Measurements from ENCODE around the gene SLC44A1.
A peak's percentile ranks its signal among the peaks of the same experiment; 100 is the strongest.

Gene SLC44A1

GRCh38 chr9:105338308-105338707 lies 93.9 kb downstream of the SLC44A1 start:
- no peak overlapping the region for H3K4me3 ChIP-seq (ENCODE audit: control insufficient read depth, low read depth, low read length)
- no peak for TF ChIP-seq CTCF (IDR thresholded peaks at IDR 0.05; ENCODE audit: control insufficient read depth, insufficient read depth, low read depth, low read length, missing control alignments)
- DNase-seq (ENCODE audit: low read depth) = no peak

GRCh38 chr9:105339849-105340248 lies 95.4 kb downstream of the SLC44A1 start:
- no peak overlapping the region for H3K4me3 ChIP-seq (ENCODE audit: control insufficient read depth, low read depth, low read length)
- TF ChIP-seq CTCF (IDR thresholded peaks at IDR 0.05; ENCODE audit: control insufficient read depth, insufficient read depth, low read depth, low read length, missing control alignments) = no peak
- no peak for DNase-seq (ENCODE audit: low read depth)

GRCh38 chr9:105341434-105342146 lies 97.1 kb downstream of the SLC44A1 start:
- peak; percentile 34 for DNase-seq (ENCODE audit: low read depth)
- H3K4me3 ChIP-seq (ENCODE audit: control insufficient read depth, low read depth, low read length) = no peak overlapping the region
- TF ChIP-seq CTCF (IDR thresholded peaks at IDR 0.05; ENCODE audit: control insufficient read depth, insufficient read depth, low read depth, low read length, missing control alignments) = no peak

- no peak overlapping the region for H3K4me3 ChIP-seq (ENCODE audit: control insufficient read depth, low read depth, low read length)
- DNase-seq (ENCODE audit: low read depth) = no peak
- no peak for TF ChIP-seq CTCF (IDR thresholded peaks at IDR 0.05; ENCODE audit: control insufficient read depth, insufficient read depth, low read depth, low read length, missing control alignments)
These were observed 97.7 kb downstream of the SLC44A1 start for GRCh38 chr9:105342147-105342505.

- no peak for TF ChIP-seq CTCF (IDR thresholded peaks at IDR 0.05; ENCODE audit: control insufficient read depth, insufficient read depth, low read depth, low read length, missing control alignments)
These were observed 99.8 kb downstream of the SLC44A1 start for GRCh38 chr9:105344283-105344682.

GRCh38 chr9:105345626-105346025 lies 101.2 kb downstream of the SLC44A1 start:
- no peak for TF ChIP-seq CTCF (IDR thresholded peaks at IDR 0.05; ENCODE audit: control insufficient read depth, insufficient read depth, low read depth, low read length, missing control alignments)
- H3K4me3 ChIP-seq (ENCODE audit: control insufficient read depth, low read depth, low read length) = no peak overlapping the region
- DNase-seq (ENCODE audit: low read depth) = no peak

More at GRCh38 chr9:105344283-105344682, 99.8 kb downstream of the SLC44A1 start:
- H3K4me3 ChIP-seq (ENCODE audit: control insufficient read depth, low read depth, low read length) = no peak overlapping the region
- DNase-seq (ENCODE audit: low read depth) = no peak
